Vagina (tissue), 2 donors: ENCODE measurements around the gene N4BP2.
A peak's percentile ranks its signal among the peaks of the same experiment; 100 is the strongest.

Source experiments
- CTCF ChIP-seq, 3 experiments: fragments of 450-650 bp in 2 of 3; fragments of 200-600 bp in 1 of 3; sonication (generic) in 1 of 3; IDR thresholded peaks; one replicate each; pipeline ENCODE4 v1.5.1; 2017 to 2019; ENCODE audit warnings: antibody characterized with exemption in 3 of 3, mild to moderate bottlenecking in 2 of 3, moderate library complexity in 2 of 3
- POLR2AphosphoS5 ChIP-seq, 2 donors: sonication (generic); formaldehyde crosslinking; IDR thresholded peaks; one replicate each; pipeline ENCODE4 v1.9.0; 2017; ENCODE audit warnings: antibody characterized with exemption in 2 of 2, mild to moderate bottlenecking in 2 of 2, low read depth in 1 of 2; ENCODE audit not compliant: insufficient read depth in 1 of 2

- peak; percentile 7 to 89 (median 54) for TF ChIP-seq CTCF (IDR thresholded peaks at IDR 0.05)
- TF ChIP-seq POLR2AphosphoS5 (IDR thresholded peaks at IDR 0.05; ENCODE audit: insufficient read depth in 1 of 2, low read depth in 1 of 2) = peak in 1 of 2 donors; percentile 83
These were observed at the start of gene N4BP2 for GRCh38 chr4:40056716-40057585.
